OCI-LY1 (cell line): ENCODE results near the gene UIMC1.

ENCODE experiments used
- EZH2 ChIP-seq: fragments of 200-600 bp; sonication (generic), shearing (Covaris generic); IDR thresholded peaks from 2 replicates; pipeline ENCODE4 v1.8.0; 2017; ENCODE audit warnings: borderline replicate concordance, mixed run types, mild to moderate bottlenecking, antibody characterized with exemption, low read length, moderate library complexity, mixed read lengths
- TF ChIP-seq, protein P1 (sequence below): fragments of 200-600 bp; sonication (generic), shearing (Covaris generic); IDR thresholded peaks from 2 replicates; pipeline ENCODE4 v1.5.1; 2017; ENCODE audit warnings: mild to moderate bottlenecking, antibody characterized with exemption, low read length, moderate library complexity, mixed read lengths

DNA sequence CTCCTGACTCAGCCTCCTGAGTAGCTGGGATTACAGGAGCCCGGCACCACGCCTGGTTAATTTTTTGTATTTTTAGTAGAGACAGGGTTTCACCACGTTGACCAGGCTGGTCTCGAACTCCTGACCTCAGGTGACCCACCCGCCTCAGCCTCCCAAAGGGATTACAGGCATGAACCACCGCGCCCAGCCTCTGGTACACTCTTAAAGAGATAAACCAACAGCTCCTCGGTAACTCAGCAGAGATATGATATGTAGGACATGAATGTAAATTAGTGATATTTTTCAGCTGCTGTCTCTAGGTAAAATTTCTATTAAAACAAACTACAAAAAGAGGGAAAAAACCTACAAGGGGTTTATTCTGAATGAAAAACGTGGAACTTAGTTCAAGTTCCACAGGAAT lies 64.6 kb downstream of the UIMC1 start:
- TF ChIP-seq, protein P1, sequence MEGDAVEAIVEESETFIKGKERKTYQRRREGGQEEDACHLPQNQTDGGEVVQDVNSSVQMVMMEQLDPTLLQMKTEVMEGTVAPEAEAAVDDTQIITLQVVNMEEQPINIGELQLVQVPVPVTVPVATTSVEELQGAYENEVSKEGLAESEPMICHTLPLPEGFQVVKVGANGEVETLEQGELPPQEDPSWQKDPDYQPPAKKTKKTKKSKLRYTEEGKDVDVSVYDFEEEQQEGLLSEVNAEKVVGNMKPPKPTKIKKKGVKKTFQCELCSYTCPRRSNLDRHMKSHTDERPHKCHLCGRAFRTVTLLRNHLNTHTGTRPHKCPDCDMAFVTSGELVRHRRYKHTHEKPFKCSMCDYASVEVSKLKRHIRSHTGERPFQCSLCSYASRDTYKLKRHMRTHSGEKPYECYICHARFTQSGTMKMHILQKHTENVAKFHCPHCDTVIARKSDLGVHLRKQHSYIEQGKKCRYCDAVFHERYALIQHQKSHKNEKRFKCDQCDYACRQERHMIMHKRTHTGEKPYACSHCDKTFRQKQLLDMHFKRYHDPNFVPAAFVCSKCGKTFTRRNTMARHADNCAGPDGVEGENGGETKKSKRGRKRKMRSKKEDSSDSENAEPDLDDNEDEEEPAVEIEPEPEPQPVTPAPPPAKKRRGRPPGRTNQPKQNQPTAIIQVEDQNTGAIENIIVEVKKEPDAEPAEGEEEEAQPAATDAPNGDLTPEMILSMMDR, result no peak
- no peak for TF ChIP-seq EZH2
